HG03103 (cell line): Measurements from ENCODE around the gene CLGN.

Experiments
- ATAC-seq: cut with Tn5 transposase; IDR thresholded peaks from one replicate; pipeline ENCODE4 v1.9.1; 2021; ENCODE audit warnings: low read depth; ENCODE audit not compliant: unreplicated experiment

Gene CLGN

GRCh38 chr4:140382732-140383131 lies 44.7 kb downstream of the CLGN start:
- no peak for ATAC-seq

- no peak for ATAC-seq
Observed at GRCh38 chr4:140374130-140374477, 53.3 kb downstream of the CLGN start.

GRCh38 chr4:140373328-140374129 lies 53.9 kb downstream of the CLGN start, which contains the start of gene SCOC:
TSS of gene SCOC (plus strand) at chr4:140373646. CDS start at chr4:140379171, 5,525 bp downstream.
- peak; percentile 89 for ATAC-seq

DNA sequence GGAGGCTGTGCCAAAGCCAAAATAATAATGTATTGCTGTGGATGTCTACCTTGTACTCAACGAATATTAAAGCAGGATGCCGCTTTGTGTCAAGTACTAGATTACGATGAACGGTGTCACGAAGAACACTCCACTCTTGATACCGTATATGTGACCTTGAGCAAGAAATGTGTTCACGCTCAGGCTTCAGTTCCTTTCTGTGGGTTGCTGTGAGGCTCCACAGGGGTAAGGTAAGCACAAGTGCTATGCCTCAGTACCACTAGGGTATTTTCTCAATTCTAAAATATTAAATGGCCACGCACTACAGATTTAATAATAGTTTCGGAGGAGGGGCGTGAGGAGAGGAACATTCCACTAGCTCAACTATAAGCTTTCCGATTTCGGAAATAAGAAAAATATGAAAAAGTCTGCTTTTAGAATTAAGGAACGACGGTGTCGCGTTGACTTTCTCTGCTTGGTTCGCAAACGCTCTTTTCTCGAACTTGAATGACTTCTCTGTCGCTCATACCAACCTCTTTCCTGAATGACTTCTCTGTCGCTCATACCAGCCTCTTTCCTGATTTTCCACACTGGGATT lies 54.6 kb downstream of the CLGN start:
- ATAC-seq, result peak; percentile 58

DNA sequence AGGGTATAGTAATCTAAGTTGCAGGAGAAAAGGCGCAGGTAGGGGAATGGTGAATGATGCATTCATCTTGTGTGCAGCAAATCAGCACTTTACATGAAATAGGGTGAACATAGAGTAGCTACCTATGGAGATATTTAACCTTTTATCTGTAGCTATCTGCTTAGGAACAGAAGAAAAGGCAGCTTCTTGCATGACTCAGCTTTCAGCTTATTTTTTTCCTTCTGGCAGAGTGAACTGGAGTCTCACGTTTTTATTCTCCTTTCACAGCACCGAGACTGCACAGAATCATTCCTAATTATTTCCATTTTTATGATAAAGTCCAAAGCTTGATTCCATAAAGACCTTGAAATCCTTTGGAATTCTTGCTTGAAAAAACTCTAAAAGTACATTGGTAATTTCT lies 58.8 kb downstream of the CLGN start:
- ATAC-seq, result no peak

DNA sequence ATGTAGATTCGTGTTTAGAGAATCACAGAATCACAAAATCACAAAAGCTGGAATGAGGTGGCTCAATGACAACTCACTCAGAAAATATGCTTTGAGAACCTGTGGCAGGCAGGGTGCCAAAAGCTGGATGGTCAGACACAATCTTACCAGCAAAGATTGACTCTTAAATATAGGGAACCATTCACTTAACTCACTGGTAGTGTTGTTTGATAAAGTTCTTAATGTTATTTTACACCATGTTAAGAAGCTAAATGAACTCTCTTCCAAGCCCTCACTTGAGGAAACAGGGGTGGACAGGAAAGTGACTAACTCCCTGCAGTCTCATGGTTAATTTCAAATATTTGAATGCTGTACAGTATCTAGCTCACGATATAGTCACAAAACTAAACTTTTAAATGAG lies 59.7 kb downstream of the CLGN start:
- no peak for ATAC-seq

DNA sequence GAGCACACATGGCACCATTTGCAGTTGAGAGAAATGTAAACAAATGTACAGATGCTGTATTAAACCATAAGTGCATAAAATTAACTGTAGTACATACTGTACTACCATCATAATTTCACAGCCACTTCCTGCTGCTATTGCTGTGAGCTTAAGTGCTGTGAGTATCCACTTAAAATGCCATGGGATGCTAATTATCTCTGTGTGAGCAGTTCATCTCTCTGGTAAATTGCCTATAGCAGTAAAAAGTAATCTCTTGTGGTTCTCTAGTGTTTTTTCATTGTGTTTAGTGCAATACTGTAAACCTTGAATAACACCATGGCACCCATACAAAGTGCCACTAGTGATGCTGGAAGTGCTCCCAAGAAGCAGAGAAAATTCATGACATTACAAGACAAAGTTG lies 63.9 kb downstream of the CLGN start:
- no peak for ATAC-seq

DNA sequence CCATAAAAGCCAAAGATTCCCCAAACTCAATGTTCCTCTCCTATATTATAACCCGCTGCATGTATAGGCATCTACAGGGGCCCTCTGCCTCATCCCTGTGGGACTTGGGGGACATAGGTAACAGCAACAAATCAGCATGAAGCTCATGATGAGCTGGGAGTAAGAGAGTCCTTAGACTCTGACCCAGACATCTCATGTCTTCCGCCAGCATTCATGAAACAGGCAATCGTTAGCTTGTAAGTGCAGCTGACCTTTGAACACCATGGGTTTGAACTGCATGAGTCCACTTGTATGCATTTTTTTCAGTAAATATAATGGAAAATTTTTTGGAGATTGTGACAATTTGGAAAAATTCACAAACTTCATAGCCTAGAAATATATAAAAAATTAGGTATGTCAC lies 64.4 kb downstream of the CLGN start:
- no peak for ATAC-seq

DNA sequence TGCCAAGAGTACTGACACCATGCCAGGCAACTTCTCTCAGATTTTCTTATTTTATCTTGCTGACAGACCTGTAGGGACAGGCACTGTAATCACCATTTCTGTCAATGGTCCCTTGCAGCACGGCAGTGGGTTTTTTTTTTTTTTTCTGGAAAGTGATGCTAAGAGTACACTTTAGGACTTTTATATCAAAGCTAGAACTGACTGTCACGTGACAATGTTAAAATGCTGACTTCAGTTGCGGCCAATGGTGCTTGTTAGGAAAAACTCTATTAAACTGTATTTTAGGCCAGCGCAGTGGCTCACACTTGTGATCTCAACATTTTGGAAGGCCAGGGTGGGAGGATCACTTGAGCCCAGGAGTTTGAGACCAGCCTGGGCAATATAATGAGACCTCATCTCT lies 66.3 kb downstream of the CLGN start:
- no peak for ATAC-seq

DNA sequence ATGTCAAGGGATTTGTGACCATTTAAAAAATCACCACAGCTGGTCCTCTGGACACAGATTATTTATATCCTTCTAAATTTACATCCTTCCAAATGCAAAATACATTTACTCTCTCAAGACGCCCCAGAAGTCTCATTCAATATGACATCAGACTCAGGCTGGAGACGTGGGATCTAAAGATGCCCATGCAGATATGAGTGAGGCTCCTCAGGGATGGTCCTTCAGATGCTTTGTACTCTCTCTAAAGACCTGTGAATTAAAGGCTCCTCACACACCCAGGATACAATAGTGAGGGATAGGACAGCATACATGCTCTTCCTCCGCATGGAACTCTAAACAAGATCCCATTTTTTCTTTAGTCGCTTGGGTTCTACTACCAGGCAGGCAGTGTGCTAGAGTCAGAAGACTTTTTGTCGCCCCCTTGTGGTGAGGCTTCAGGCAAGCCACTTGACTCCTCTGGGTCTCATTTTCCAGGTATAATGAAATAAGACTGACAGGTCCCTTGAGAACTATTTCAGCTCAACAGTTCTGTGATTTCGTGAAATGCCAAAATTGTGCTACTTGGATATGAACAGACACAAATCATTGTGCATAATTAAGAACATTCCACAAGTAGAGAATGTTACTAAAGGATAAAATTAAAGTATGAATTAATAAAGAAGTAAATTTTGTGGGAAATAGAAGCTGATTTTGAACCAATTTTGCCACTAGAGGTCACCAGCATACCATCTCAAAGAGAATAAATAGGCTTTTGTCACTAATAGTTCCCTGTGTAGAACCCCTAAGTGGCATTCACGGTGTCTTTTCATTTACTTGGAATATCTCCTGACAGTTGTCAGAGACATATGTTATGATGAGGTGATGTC lies 67.7 kb downstream of the CLGN start:
- ATAC-seq, result peak; percentile 91

DNA sequence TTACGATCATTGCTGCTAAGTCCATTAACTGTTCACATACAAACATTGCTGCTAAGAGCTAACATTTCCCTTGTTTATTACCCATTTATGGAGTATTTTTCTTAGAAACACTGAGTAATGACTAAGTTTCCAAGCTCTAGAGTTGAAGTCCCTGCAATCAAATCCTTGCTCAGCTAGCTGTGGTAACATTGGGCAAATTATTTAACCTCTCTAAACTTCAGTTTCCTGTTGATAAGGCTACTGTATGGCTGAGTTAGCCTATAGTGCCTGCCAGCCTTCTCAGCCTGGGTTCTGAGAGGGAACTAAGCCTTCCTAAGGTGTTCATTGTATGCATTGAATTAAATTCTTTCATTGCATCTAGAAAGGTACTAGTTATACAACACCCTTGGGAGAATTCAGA lies 69.2 kb downstream of the CLGN start:
- ATAC-seq, result no peak

DNA sequence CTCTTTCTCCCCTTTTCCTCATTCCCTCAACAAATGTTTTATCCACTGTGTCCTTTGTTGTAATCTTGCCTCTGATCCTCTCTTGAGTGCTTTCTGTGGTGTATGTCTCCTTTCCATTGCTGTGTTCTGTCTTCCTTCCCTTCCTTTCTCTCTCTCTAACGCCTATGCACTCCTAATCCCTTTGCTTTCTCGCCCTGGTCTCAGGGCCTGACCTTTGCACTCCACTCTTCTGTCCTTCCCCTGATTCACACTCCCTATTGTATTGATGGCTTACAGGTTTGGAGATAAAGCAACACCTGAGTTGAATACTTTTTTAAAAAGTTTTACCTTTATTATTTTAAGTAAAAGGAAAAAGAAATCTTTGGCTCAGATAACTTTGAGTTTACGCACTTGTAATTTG lies 69.6 kb downstream of the CLGN start:
- no peak for ATAC-seq

- no peak for ATAC-seq
Observed at GRCh38 chr4:140355288-140355687, 72.2 kb downstream of the CLGN start.

- no peak for ATAC-seq
Observed at GRCh38 chr4:140353786-140354185, 73.7 kb downstream of the CLGN start.

DNA sequence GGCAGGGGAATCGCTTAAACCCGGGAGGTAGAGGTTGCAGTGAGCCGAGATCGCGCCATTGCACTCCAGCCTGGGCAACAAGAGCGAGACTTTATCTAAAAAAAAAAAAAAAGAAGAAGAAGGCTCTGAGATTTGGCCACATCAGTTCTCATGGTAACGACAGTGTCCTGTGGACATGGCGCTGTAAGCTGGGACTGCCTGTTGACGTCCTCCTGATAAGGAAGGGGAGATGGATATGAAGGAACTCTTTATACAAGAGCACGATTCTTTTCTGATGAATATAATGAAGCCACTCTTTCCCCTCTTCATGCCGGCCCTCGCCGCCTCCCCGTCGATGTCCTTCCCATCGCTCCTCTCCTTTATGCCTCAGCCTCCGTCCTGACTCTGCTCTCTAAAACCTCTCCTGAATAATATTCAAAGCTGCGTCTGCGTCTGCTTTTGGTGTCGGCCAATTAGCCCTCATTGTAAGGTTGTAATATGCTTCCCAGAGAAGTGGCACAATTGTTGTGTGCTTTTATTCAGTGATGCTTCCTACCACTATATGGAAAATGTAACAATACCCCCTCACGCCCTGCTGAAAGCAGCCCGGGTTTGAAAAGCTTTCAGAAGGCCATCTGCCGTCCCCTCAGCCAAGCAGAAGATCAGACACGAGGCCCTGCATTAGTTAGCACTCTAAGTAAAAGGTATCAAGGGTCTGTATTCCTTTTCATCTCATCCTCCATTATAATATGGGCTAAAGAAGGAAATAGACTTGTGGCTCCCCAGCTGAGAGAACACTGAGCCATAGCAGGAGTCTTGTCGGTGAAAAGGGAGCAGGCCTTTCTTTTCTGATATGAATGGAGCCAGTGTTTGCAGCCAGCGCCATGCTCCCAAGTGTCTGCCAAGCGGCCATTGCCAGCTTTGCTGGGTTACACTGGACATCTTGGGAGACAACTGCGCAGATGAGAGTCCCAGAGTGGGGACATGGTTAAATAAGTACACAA lies 76.1 kb downstream of the CLGN start:
- ATAC-seq, result no peak

DNA sequence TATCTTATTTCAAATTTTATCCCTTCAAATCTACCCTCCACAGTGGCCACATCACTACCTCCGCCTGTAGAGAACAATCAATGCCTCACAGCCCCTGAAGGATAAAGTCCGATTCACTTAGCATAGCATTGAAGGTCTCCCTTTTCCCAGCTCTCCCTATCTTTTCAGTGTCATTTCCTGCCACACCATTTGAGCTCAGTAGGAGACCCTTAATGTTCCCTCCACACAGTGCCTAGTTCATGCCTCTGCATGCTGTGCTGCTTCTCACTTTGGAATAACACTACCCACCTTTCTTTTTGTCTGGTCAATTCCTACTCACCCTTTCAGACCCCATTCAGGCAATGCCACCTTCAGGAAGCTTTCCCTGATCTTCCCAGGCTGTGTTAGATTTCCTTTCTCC lies 77.6 kb downstream of the CLGN start:
- no peak for ATAC-seq

DNA sequence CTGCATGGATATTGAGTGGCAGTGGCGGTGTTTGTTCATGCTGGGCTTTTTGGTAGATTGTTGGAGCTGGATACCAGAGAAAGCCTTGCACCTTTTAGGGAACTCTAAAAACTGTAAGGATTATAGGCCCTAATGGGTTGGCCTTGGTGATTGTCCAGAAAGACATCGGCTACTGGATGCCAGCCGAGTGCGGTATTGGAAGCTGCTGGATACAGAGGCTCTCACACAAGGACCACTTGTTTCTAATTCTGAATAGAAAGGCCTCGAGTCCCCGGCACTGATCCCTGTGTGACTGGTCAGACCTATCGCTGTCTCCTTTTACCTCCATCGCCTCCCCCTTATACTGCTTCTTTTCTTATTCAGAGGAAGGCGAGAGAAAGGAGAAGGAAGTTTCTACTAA lies 81.3 kb downstream of the CLGN start:
- no peak for ATAC-seq

DNA sequence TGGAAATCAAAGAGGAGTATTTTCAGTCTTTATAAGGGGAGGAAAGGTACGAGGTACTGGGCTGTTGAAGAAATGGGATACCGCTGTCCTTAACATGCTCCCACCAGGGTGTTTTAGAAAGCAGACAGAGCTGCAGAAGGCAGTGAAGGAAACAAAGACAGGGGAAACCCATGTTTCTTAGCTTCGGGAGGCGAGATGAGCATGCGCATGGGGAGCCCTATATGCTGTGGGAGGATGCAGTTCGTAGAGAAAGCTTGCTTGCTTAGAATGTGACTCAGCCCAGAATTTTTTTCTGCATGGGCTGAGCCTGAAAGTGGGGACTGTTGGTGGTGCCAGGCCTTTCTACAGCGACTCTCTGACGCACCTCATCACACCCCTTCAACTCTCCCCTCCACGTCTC lies 82.8 kb downstream of the CLGN start:
- no peak for ATAC-seq

GRCh38 chr4:140344101-140344500 lies 83.3 kb downstream of the CLGN start:
- no peak for ATAC-seq

DNA sequence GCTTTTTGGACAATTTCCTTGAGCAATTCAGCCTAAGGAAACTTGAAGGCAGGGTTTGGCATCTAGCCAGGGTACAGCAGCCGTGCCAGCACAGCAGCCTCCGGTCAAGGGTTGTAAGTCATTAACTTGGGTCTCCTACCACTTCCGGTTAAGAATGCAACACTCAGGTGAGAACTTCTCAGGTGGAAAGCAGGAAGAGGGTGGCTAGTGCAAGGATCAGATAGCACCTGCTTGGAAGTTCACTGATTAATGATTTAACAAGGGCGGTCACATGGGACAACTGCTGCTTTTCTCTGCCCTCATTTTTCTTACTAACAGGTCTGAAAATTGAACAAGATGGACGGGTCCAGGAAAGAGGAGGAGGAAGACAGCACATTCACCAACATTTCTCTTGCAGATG lies 84.1 kb downstream of the CLGN start:
- no peak for ATAC-seq
